ENCODE results near the gene TSPAN17.

TSPAN17 gene

DNA sequence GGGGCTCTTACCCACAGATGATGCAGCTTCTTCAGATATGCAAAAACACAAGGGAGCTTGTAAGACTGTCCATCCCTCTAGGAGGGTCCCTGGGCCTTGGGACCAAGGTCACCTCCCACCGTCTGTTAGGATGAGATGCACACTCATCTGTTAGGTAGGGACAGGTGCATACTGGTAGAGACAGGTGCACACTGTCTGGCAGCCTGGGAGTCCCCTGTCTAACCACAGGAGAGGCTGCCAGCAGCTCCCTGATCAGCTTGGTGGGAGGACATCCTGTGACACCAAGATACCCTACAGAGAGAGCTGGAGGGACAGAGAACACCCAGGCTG, 13.2 kb downstream of the TSPAN17 start:
- DNase-seq (ENCODE audit: low spot score), result no peak

DNA sequence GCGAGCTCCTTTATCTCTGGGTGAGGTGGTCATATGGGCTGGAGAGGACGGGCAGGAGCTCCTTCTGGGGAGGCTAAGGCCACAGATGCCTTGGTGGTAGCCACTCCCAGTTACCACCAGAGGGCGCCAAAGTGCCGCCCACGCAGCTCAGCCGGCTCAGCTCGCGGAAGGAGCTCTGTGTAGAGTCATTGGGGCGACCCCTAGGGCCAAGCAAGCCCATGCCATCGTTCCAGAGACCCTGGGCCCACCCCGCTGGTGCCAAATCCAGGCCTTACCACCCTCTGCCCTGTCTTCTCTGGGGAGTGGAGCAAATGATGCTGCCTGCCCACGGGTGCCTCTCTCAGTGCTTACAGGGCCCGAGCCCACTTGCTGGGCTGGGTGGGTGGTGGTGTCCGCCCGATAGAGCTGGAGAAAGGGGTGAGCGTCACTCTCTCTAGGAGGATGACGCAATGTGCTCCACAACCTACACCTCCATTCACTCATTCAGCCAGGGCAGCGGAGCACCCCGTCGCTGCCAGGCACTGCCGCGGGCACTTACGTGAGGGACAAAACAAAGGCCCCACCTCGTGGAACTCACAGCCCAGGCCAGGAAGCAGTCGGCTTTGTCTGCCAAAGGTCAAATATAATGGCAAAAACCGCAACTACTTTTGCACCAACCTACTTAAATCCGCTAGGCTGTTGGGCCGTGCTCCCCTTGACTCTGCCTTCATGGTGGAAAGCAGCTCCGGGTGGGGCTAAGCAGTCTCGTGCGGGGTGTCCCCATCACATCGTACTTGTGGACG, 13.8 kb downstream of the TSPAN17 start:
- DNase-seq (ENCODE audit: low spot score), result peak; percentile 80

DNA sequence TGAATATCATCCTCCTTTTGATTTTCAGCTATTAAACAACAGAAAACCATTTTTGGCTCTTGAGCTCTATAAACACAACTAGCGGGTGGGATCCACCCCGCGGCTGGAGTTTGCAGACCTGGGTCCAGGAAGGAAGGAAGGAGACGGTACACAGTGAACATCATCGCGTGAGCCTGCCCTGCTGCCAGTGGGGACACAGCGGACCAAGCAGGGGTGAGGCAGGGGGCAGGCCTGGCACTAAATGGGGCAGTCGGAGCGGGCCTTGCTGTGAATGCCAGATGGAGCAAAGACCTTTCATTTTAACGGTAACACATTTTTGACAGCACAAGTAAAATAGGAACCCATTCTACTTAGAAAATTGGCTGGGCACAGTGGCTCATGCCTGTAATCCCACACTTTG, 14.4 kb downstream of the TSPAN17 start:
- no peak for DNase-seq (ENCODE audit: low spot score)

DNA sequence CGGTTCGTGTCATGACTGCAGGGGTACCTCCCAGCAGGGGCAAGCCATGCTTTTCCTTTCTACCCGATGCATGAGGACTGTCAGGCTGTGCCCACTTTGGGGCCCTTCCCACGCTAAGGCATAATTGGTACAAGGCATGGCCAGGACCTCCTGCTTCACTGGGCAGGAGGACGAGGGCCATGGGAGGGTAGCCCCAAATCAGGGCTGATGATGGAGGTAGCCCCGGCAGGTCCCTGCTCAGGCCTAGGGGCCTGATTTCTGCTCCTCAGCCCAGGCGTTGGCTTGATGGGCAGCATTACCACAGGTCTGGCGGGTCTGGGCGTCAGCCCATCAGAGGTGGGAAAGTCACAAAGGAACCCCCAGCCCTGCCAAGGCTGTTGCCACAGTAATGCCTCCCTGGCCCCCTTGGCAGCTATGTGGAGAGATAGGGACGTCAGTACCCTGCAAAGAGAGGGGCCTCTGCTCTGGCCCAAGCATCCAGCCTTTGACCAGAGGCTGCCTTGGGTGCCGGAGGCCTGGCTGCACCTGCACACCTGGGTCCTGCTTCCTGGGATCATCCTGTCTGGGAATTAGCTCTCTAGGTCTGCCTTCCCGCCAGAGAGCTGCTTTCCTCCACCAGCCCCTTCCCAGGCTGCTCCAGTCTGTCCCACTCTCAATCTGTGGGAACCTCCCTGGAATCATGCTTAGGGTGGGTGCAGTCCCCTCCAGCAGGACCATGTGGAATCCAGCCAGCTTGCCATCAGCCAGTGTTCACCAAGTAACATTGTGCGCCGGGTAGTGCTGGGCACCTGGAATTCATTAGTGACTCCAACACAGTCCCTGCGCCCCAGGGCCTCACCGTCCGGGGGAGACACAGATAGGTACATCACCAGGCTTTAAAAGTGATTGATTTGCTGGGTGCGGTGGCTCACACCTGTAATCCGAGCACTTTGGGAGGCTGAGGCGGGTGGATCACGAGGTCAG, 15.4 kb downstream of the TSPAN17 start:
- DNase-seq (ENCODE audit: low spot score), result no peak

DNA sequence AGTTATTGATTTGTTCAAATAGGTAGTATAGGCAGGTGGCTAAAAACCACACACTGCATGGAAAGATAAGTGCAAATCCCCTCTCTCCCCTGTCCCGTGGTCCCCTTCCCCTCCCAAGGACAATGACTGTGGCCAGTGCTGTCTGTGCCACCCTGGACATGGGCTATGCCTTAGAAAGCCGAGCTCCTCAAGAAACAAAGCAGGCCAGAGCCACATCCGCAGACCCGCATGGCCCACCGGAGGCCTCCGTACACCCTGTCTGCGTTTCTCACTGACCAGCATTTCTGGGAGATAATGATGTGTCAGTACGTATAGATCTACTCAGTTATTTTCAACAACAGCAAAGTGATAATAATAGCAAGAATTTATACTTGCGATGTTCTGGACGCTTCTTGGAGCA, 16.3 kb downstream of the TSPAN17 start:
- DNase-seq (ENCODE audit: low spot score), result no peak

DNA sequence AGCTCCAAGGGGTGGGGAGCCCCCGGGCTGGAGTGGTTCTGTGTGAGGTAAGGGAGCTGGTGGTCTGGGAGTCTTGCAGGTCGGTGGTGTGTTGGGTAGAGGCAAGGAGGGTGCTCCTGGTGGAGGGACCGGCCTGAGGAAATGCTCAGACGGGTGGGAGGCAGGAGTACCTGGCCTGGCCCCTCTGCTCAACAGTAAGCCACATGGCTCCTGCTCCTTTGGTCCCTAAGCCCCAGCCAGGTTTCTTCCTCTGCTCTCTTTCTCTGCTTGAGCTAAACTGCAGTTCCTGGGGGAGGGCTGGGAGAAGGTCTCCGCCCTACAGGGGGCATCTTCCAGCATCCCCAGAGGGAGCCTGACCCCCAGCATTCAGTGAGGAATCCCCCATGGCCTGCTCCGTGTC, 17.2 kb downstream of the TSPAN17 start:
- no peak for DNase-seq (ENCODE audit: low spot score)

DNA sequence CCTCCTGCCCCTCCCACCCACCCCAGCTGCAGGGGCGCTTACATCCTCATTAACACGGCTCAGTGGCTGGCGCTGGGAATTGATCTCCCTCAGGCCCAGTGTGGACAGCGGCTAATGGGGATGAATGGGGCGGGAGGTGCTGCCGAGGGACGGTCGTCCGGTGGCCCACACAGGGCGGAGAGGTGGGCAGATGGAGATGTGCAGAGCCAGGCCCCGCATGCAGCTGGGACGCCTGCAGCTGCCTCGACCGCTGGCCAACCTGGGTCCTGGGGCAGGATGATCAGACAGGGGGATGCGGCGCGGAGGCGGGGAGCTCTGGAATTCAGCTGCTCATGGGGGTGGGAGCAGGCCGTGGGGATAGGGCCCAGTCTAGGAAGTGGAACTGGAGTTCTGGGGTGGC, 17.6 kb downstream of the TSPAN17 start:
- no peak for DNase-seq (ENCODE audit: low spot score)

DNA sequence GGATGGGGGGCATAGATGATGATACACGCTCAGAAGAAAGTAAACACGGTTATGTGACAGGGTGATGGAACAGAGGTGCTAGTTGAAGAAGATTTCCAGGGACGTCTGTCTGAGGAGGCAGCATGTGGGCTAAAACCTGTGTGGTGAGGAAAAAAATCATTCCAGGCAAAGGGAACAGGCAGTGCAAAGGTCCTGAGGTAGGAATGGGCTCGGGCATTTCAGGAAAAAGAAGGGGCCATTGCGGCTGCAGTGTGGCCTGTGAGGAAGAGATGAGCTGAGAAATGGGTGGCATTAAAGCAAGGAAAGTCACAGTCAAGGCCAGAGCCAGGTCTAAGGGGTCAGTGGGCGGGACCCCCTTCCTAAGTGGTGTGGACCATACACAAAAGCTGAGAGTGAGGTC, 18.2 kb downstream of the TSPAN17 start:
- DNase-seq (ENCODE audit: low spot score), result no peak

DNA sequence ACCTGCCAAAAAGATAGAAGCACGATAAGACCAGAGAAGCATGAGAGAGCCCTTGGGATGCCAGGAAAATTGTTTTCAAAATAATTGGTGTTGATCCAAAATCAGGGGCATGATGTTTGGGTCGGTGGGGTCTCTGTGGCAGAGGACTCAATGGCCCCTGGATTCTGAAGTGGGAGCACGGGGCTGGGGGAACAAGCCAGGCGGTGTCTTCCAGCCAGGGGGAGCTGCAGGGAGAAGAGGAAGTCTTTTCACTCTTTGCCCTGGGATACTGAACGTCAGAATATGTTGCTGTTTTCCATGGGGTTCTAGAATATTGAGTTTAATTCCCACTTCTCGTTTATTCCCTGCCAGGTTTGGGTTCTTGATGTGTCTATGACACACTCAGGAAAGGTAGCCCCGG, 20.4 kb downstream of the TSPAN17 start:
- no peak for DNase-seq (ENCODE audit: low spot score)

DNA sequence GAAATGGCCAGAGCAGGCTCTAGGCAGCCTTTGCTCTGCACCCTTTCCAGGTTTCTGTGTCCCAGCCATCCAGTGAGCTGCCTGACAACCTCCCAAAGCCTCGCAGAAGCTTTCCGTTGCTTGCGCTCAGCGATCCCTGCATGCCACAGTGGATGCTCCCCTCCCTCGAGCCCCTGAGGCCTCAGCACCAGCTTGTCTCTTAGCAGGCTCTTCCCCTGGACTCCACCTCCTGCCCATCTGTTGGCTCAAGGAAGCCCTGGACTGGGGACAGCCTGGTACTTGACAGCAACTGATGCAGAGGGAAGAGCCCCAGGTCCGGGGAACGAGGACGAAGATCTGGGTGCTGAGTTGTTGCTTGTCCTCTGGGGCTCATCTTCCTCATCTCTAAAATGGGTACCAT, 23.2 kb downstream of the TSPAN17 start:
- no peak for DNase-seq (ENCODE audit: low spot score)

DNA sequence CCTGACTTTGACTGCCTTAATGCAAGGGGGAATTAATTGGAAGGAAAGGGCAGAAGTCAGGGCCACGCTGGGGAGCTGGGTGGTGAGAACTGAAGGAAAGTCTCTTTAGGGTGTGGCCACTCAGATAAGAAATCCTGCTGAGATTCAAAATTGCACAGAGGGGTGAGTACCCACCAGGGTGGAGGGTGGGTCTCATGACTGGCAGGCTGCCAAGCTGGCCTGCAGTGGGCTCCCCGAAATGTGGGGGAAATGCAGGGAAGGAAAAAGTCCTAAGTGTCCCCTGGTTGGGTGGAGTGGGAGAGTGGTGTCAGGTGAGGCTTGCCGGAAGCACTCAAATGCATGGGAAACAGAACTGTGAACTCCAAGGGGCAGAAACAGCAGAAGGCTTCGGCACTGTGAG, 24.1 kb downstream of the TSPAN17 start:
- DNase-seq (ENCODE audit: low spot score), result no peak

DNA sequence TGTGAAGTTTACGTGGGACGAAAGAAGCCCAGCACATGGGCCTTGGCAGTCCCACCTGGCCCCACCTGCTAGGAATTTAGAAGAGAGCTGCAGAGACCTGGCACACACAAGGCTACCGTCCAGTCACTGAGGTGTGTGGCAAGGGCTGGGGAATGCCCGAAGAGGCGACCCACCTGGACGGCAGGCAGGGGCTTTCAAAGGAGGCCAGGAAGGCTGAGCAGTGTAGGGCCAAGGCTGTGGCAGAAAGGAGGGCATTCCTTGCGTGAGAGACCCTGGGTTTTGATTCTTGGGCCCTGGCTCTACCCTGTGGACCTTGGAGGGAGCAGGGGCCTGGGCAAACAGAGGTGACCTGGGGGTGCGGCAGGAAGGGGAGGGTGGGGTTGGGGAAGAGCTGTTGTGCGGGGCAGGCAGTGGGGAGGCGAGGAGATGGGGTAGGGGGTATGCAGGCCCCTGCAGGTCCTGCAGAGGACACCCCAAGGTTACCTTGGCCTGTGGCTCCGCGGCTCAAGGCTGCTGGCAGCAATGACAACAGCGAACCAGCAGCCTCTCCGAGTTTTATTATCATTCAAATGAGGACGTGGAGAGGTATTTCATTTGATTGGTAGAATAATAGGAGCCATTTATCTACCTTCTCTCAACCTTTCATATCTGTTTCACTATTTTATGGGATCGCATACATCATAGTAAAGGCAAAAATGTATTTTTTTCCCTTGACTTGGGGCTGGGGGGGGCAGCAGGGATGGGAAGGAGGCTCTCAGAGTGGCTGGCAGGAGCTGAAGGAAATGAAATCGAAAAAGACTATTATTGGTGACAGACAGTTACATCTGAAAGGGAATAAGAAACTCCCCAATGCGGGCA, 24.8 kb downstream of the TSPAN17 start:
- no peak for DNase-seq (ENCODE audit: low spot score)

DNA sequence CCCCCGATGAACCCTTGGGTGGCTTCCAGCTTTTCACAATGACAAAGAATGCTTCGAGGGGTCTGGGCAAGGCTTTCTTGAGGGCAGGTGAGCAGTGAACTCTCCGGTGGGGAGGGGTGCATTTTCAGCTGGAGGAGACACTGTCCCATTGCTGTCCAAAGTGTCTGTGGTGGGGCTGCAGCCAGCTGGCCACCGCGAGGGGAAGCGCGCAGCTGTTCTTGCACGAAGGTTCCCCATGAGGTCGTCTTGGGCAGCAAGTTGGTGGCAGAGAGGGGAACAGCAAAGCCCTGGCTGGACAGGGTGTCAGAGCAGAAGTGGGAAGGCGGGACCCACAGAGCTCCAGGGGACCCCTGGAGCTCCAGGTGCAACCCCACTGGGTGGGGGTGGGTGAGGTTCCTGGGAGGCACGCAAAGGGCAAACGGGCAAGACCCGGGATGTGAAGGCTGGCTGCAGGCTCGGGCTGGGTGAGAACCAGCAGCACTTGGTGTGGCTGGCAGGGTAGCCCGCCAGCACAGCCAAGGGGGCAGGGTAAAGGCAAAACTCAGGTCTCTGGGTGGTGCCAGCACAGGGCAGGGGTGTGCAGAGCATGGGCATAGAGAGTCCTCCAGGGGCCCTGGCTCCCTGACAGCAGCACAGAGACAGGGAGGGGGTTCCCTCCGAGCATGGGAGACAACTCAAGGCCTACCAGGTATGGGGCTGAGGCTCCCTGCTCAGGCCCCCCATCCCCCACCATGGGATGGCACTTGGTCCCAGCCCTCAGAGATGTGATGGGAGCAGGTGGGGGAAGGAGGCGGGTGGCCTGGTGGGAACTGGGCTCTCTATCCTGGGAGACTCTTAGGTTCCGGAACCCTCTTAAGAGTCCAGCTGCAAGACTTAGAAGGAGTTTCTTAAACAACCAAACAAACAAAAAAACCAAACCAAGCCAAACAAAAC, 26.6 kb downstream of the TSPAN17 start:
- DNase-seq (ENCODE audit: low spot score), result no peak

DNA sequence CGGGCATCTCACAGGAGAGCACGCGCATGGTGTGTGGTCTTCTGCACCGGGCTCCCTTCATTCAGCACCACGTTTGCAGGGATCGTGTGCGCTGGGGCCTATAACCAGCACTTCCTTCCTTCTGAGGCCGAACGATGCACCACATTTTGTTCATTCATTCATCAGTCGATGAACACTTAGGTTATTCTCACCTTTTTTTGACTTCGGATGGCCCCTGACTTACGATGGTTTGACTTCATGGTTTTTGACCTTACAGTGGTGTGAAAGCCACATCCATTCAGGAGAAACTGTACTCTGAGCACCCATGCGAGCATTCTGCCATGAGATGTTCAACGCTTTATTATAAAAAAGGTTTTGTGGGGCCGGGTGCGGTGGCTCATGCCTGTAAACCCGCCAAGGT, 27.5 kb downstream of the TSPAN17 start:
- DNase-seq (ENCODE audit: low spot score), result no peak

DNA sequence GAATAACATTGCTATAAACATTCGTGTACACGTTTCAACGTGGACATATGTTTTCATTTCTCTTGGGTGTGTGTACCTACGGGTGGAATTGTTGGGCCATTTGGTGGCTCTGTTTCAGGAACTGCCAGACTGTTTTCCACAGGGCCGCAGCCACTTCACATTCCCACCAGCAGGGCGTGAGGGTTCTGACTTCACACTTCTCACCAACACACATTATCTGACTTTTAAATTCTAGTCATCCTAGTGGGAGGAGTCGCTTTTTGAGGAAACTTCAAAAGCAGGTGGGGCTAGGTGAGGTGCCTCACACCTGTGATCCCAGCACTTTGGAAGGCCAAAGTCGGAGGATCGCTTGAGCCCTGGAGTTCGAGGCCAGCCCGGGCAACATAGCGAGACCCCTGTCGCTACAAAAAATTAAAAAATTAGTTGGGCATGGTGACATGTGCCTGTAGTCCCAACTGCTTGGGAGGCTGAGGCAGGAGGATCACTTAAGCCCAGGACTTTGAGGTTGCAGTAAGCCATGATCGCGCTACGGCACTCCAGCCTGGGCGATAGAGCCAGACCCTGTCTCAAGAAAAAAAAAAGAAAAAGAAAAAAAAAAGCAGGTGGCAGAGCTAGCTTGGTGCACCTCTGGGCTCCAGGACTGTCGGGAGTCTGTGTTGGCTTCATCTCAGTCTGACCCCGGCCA, 28.5 kb downstream of the TSPAN17 start:
- no peak for DNase-seq (ENCODE audit: low spot score)

DNA sequence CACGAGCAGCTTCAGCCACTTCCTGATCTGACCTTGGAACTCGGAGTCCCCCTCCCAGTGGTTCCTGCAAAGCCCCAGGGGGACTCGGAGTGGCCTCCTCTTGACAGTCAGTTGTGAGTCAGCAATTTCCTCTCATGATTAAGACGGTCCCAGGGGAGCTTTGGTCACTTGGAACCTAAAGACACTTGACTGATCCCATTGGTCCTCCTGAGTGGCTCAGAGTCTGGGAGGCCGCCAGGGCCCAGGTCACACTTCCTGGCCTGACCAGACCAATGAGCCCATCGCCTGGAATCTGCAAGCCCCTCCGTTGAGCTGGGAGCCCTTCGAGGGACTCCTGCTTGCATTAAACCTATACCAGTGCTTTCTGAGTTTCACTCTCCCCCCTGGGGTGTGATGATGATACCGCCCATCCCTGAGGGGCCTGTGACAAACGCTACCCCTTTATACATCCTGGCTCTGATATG, 29.1 kb downstream of the TSPAN17 start:
- DNase-seq (ENCODE audit: low spot score), result no peak

DNA sequence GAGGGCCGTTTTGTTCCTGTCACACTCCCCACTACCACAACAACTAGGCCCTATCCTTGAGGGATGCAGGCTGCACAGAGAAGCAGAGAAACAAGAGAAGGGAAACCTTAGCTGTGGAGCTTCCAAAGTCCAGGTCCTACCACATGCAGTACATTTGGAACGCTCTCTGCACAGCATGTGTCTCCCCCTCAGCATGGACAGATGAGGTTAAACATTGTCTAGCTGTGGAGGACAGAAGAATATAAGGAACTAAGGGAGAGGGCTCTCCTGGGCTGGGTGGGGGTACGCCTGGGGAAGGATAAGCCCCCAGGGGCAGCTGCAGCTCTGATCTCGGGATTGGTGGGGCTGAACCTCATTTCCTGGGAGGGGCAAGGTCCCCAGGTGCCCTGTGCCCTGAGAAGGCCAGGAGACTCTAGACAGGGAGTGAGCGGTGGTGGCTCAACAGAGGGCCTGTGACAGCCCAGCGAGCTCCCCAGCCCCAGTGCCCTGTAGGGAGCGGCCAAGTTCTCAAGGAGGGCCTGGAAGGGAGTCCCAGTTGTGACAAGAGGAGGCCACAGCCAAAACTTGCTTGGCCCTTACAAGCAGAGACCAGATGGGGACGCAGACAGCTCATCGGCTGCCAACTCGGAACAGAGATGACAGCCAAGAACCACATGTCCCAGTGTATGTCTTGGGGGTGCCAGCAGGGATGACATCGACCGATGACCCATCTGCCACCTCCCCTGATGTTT, 30.1 kb downstream of the TSPAN17 start:
- no peak for DNase-seq (ENCODE audit: low spot score)

DNA sequence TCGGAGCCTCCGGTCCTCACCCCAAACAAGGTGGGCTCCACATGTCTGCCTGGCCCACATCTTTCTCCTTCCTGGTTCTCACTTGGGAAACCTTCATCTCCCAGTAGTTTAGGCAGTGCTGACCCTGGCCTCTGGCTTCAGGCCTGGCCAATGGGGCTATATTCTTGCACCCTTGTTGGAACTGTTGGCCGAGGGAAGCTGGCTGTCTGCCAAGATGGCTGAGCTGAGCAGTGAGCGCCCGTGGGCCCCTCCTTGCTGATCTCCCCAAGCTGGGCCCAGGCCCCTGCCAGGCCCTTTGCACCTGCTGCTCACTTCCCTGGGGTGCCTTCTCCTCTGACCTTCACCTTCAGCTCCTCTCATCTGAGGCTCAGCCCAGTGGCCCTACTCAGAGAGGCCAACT, 31.3 kb downstream of the TSPAN17 start:
- no peak for DNase-seq (ENCODE audit: low spot score)

DNA sequence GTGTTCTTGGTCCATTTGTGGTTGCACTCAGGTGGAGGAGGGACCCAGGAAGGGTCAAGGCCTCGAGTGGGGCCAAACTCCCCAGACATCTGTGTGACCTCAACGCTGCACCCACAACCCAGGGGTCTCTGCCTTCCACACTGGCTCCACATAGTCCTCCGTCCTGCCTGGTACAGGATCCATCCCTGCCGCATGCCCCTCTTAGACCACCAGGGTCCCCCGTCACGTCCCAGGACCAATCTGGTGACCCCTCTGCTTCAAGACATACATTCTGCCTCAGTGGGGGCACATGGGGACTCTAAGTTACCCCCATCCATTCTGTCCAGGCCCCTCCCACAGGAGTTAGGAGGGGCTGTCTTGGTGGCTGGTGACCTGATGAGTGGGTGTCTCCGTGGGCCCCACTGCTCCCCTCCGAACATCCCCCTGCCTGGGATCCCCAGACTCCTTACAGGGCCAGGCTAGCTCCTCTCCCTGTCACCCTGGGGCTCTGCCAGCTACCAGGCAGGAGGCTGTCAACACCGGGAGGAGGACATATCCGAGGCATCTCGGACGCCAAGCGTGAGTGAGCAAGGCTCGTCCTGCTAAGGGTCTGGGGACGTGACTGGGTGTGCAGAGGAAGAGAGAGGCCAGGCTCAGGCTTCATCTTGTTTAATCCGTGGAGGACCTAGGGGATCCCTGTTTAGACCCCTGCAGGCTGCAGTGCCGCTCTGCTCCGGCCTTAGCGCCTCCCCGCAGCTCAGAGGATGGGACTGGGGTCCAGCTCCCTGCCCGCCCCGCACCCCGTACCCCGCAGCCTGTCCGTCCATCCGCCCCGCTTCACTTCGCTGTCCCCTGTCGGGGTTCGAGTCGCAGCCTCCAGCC, 32.3 kb downstream of the TSPAN17 start:
- no peak for DNase-seq (ENCODE audit: low spot score)

All from CD4-positive, alpha-beta T cell treated with Interleukin-2 at 100 ng/mL for 4 hours (primary cell).